Ishikawa (cell line): ENCODE results near the gene PHLPP2.

ENCODE experiments used
- EGR1 ChIP-seq: IDR thresholded peaks from 2 replicates; pipeline ENCODE4 v1.6.1; 2012
- NFIC ChIP-seq: IDR thresholded peaks from 2 replicates; pipeline ENCODE4 v1.6.1; 2012
- RAD21 ChIP-seq: IDR thresholded peaks from 2 replicates; pipeline ENCODE4 v1.6.1; 2012; ENCODE audit warnings: low read depth
- REST ChIP-seq: IDR thresholded peaks from 2 replicates; pipeline ENCODE4 v1.6.1; 2012; ENCODE audit warnings: low read depth, mild to moderate bottlenecking
- TCF12 ChIP-seq: IDR thresholded peaks from 2 replicates; pipeline ENCODE4 v1.6.1; 2012; ENCODE audit warnings: low read depth
- USF1 ChIP-seq: IDR thresholded peaks from 2 replicates; pipeline ENCODE4 v1.6.1; 2012
- YY1 ChIP-seq: IDR thresholded peaks from 2 replicates; pipeline ENCODE4 v1.6.1; 2012; ENCODE audit warnings: low read depth
- ZBTB7A ChIP-seq: IDR thresholded peaks from 2 replicates; pipeline ENCODE4 v1.6.1; 2012; ENCODE audit warnings: low read depth

- no peak for TF ChIP-seq NFIC
- TF ChIP-seq YY1 = no peak
- no peak for TF ChIP-seq TCF12
- no peak for TF ChIP-seq USF1
- TF ChIP-seq ZBTB7A = no peak
- no peak for TF ChIP-seq REST
- TF ChIP-seq RAD21 = no peak
- no peak for TF ChIP-seq EGR1
These were observed 65.7 kb downstream of the PHLPP2 start for GRCh38 chr16:71658771-71659170.
